Ectodermal cell (in vitro differentiated cells): ENCODE measurements around the gene ANKRD60.

Experiments
- H3K27ac ChIP-seq: 2 replicates; pipeline ENCODE4 v1.7.0; 2013; ENCODE audit warnings: mild to moderate bottlenecking, low read depth, low read length; ENCODE audit not compliant: insufficient read depth, poor library complexity, severe bottlenecking
- H3K27me3 ChIP-seq: 2 replicates; pipeline ENCODE4 v1.7.0; 2013; ENCODE audit warnings: mild to moderate bottlenecking, low read length; ENCODE audit not compliant: insufficient read depth, control insufficient read depth, poor library complexity, severe bottlenecking
- H3K36me3 ChIP-seq: one replicate; pipeline ENCODE4 v1.7.0; 2013; ENCODE audit warnings: low read length; ENCODE audit not compliant: control insufficient read depth, insufficient read depth
- H3K4me1 ChIP-seq: one replicate; pipeline ENCODE4 v1.7.0; 2013; ENCODE audit warnings: low read length; ENCODE audit not compliant: control insufficient read depth, insufficient read depth
- H3K4me3 ChIP-seq: 2 replicates; pipeline ENCODE4 v1.7.0; 2013; ENCODE audit warnings: low read depth, low read length, control low read depth; ENCODE audit not compliant: insufficient read depth
- H3K9me3 ChIP-seq: 2 replicates; pipeline ENCODE4 v1.7.0; 2013; ENCODE audit warnings: mild to moderate bottlenecking, low read length, moderate library complexity; ENCODE audit not compliant: control insufficient read depth
- WGBS, 2 experiments: methylation state at CpG; one replicate each; pipeline ENCODE4 v1.1.7; 2013; ENCODE audit warnings: missing lambda C conversion rate in 2 of 2; 5-methylcytosine and 5-hydroxymethylcytosine counted together

ANKRD60 gene

DNA sequence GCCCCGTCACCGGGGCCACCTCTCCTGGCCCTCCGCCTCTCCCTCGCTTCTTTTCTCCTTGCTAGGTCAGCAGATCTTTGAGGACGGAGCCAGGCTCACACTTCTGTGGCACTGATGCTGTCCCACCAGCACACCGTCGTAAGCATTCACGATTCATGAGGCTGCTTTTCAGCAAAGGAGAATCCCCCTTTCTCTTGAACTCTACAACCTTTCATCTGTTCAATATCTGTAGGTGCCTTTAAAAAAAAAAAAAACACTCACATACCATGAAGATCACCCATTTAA is 31.3 kb downstream of the ANKRD60 start:
- Histone ChIP-seq H3K27ac (no peak overlapping the region), H3K27me3 (no peaks in the 10 kb centered on the region), H3K9me3 (no peaks in the 10 kb centered on the region), H3K4me3 (no peak overlapping the region), H3K36me3 (no peaks in the 10 kb centered on the region), H3K4me1 (no peaks in the 10 kb centered on the region)
- 90 to 92% methylated on average over 8 of the region's 8 CpGs for WGBS, 2 experiments

DNA sequence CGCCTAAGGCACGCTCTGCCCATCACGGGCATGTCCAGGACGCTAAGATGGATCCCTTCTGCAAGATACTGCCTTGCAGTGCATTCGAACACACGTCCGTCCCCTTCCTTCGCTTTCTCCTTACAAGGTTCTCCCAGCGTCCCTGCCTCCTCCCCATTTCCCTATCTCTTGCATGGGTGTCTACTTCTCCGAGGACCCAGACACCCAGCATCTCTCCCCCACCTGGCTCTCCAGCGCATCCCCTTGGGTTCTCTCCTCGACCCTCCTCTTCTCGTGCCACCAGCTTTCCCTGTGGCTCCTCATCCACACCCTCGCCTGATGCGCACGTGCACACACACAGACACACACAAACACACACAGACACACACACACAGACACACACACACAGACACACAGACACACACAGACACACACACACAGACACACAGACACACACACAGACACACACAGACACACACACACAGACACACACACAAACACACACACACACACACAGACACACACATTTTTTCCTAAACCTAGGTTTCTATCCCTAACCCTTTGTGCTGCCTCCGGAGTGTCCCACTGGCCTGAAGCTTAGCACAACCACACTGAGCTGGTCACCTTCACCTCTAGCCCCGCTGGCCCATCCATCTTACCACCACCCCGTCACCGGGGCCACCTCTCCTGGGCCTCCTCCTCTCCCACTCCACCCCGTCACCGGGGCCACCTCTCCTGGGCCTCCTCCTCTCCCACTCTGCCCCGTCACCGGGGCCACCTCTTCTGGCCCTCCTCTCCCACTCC is 31.9 kb downstream of the ANKRD60 start:
- 87 to 88% methylated on average over 24 of the region's 24 CpGs for WGBS, 2 experiments
- Histone ChIP-seq H3K27ac (no peak overlapping the region), H3K4me1 (no peaks in the 10 kb centered on the region), H3K36me3 (no peaks in the 10 kb centered on the region), H3K4me3 (no peak overlapping the region), H3K27me3 (no peaks in the 10 kb centered on the region), H3K9me3 (no peaks in the 10 kb centered on the region)

DNA sequence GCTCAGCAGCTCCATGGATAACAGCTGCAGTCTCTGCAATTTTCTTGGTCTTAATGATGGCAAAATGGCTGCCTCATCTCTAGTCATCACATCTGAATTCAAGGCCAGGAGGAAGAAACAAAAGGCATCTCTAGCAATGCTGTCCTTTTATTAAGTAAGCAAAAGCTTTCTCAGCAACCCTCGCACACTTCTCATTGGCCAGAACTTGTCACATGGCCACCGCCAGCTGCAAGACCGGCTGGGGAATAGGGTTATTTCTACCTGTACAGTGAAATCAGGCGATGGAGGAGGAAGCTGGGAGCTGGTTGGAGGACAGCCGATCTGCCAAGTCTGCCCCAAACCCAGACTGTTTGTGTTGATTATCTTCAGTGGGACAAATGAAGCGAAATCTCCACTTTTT is 33.4 kb downstream of the ANKRD60 start:
- Histone ChIP-seq H3K9me3 (no peaks in the 10 kb centered on the region), H3K27ac (no peak overlapping the region), H3K36me3 (no peaks in the 10 kb centered on the region), H3K4me1 (no peaks in the 10 kb centered on the region), H3K27me3 (no peaks in the 10 kb centered on the region), H3K4me3 (no peak overlapping the region)
- WGBS, 2 experiments: 91 to 94% methylated on average over 5 to 6 of the region's 6 CpGs

GRCh38 chr20:58194175-58194791 is 34.2 kb downstream of the ANKRD60 start:
- no peaks in the 10 kb centered on the region for H3K9me3 ChIP-seq
- H3K36me3 ChIP-seq: no peaks in the 10 kb centered on the region
- no peaks in the 10 kb centered on the region for H3K4me1 ChIP-seq
- H3K4me3 ChIP-seq: no peak overlapping the region
- H3K27me3 ChIP-seq: no peaks in the 10 kb centered on the region
- WGBS, 2 experiments: 92 to 95% methylated on average over 7 of the region's 7 CpGs
- H3K27ac ChIP-seq: no peak overlapping the region

- Histone ChIP-seq H3K27me3 (no peaks in the 10 kb centered on the region), H3K4me3 (no peak overlapping the region), H3K36me3 (no peaks in the 10 kb centered on the region), H3K9me3 (no peaks in the 10 kb centered on the region), H3K4me1 (no peaks in the 10 kb centered on the region), H3K27ac (no peak overlapping the region)
- 55 to 60% methylated on average over 5 of the region's 5 CpGs for WGBS, 2 experiments
Measured at GRCh38 chr20:58192567-58192966, 35.9 kb downstream of the ANKRD60 start.

DNA sequence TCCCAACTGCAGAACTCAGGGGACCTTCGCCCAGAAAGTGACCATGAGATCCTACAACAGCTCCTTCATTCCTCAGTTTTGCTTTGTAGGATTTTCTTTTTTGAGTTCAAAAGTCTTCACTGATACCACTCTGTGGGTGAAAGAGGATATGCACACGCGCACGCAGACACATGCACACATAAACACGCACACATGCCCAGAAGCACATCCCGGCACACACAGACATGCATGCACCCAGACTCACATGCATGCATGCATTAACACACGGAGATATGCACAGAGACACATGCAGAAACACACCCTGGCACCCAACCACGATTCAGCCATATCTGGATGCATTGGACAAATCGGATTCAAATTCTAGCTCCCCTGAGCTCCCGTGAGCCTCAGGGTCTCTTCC is 36.4 kb downstream of the ANKRD60 start:
- Histone ChIP-seq H3K9me3 (no peaks in the 10 kb centered on the region), H3K27ac (no peak overlapping the region), H3K27me3 (no peaks in the 10 kb centered on the region), H3K4me1 (no peaks in the 10 kb centered on the region), H3K36me3 (no peaks in the 10 kb centered on the region), H3K4me3 (no peak overlapping the region)
- WGBS, 2 experiments: 80 to 84% methylated on average over 10 of the region's 10 CpGs

- no peaks in the 10 kb centered on the region for H3K4me1 ChIP-seq
- no peak overlapping the region for H3K4me3 ChIP-seq
- H3K27ac ChIP-seq: no peak overlapping the region
- no peaks in the 10 kb centered on the region for H3K9me3 ChIP-seq
- 24 to 25% methylated on average over 2 of the region's 2 CpGs for WGBS, 2 experiments
- H3K27me3 ChIP-seq: no peaks in the 10 kb centered on the region
- H3K36me3 ChIP-seq: no peaks in the 10 kb centered on the region
Measured at GRCh38 chr20:58188527-58188926, 39.9 kb downstream of the ANKRD60 start.

DNA sequence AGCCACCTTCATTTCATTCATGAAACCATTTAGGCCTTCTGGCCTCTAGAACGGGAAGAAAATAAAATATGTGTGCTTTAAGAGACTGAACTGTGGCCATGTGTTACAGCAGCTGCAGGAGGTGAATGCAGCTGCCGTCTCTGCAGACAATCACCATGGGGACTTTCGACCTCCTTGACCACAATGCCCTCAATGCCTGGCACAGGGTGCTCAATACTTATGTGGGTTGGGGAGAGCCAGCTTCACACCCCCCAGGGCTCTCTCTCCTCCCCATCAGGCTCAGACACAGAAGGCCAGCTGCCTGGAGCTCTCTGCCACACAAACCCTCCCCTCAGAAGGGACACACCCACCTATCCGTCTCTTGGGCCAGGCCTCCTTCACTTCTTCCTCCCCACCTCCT is 43.5 kb downstream of the ANKRD60 start:
- WGBS, 2 experiments: 93 to 94% methylated on average over 4 of the region's 4 CpGs
- H3K4me3 ChIP-seq: no peak overlapping the region
- H3K4me1 ChIP-seq: no peaks in the 10 kb centered on the region
- peaks cover 4% of the 10 kb centered on the region for H3K27me3 ChIP-seq
- no peaks in the 10 kb centered on the region for H3K36me3 ChIP-seq
- no peak overlapping the region for H3K27ac ChIP-seq
- H3K9me3 ChIP-seq: no peaks in the 10 kb centered on the region

DNA sequence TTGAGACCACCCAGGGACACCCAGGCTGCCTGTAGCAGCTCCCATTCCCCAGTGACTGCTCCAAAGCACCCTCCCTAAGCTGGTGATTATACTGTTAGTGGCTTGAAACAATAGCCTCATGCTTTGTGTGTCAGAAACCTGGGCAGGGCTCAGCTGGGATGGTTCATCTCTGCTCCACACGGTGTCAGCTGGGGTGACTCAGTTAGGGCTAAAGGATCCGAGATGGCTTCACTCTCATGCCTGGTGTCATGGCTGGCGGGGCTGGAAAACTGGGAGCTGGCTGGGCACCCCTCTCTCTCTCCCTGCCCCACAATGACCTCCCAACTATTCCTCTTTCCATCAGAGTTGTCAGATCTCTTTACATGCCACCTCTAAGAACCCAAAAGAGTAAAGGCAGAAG is 44.4 kb downstream of the ANKRD60 start:
- Histone ChIP-seq H3K27me3 (peaks cover 13% of the 10 kb centered on the region), H3K4me3 (no peak overlapping the region), H3K36me3 (no peaks in the 10 kb centered on the region), H3K4me1 (no peaks in the 10 kb centered on the region), H3K27ac (no peak overlapping the region), H3K9me3 (no peaks in the 10 kb centered on the region)
- WGBS, 2 experiments: 87 to 93% methylated on average over 3 of the region's 3 CpGs

GRCh38 chr20:58182521-58183140 is 45.8 kb downstream of the ANKRD60 start:
- H3K27ac ChIP-seq: no peak overlapping the region
- H3K9me3 ChIP-seq: no peaks in the 10 kb centered on the region
- no peaks in the 10 kb centered on the region for H3K4me1 ChIP-seq
- peaks cover 24% of the 10 kb centered on the region for H3K27me3 ChIP-seq
- H3K36me3 ChIP-seq: no peaks in the 10 kb centered on the region
- no peak overlapping the region for H3K4me3 ChIP-seq
- WGBS, 2 experiments: 91 to 92% methylated on average over 8 of the region's 8 CpGs
